Heart left ventricle (tissue), 16 donors: ENCODE data around the gene MEGF8. TPM values are rescaled to one million over a fixed set of nuclear protein-coding genes. Genes with fewer than 3 reads are reported as not detected.

Experiments used
- ATAC-seq, 4 donors: fragments of 200-7000 bp; cut with Tn5 transposase; one replicate each; pipeline ENCODE4 v1.9.1; 2020 to 2022; ENCODE audit warnings: moderate library complexity in 4 of 4, mild to moderate bottlenecking in 3 of 4, moderate number of reproducible peaks in 1 of 4
- DNase-seq, 5 donors: peaks; one replicate each; pipeline ENCODE4 v3.0.0-alpha.2; 2020
- H3K27ac ChIP-seq, 12 donors: fragments of 200-600 bp; sonication (generic) in 4 of 12; one replicate each; pipeline versions ENCODE4 v1.5.0 to v1.8.0; 2016 to 2022; ENCODE audit warnings: mild to moderate bottlenecking in 2 of 12
- H3K27me3 ChIP-seq, 9 donors: fragments of 200-600 bp; sonication (generic) in 2 of 9; one replicate each; pipeline versions ENCODE4 v1.5.1 to v1.8.0; 2016 to 2022; ENCODE audit warnings: mild to moderate bottlenecking in 3 of 9
- H3K36me3 ChIP-seq, 9 donors: fragments of 200-600 bp; sonication (generic) in 2 of 9; one replicate each; pipeline versions ENCODE4 v1.5.0 to v1.8.0; 2018 to 2022; ENCODE audit warnings: mild to moderate bottlenecking in 2 of 9
- H3K4me1 ChIP-seq, 12 donors: fragments of 200-600 bp; sonication (generic) in 4 of 12; one replicate each; pipeline versions ENCODE4 v1.5.0 to v1.8.0; 2016 to 2022; ENCODE audit warnings: mild to moderate bottlenecking in 3 of 12
- H3K4me3 ChIP-seq, 12 donors: fragments of 200-600 bp; sonication (generic) in 4 of 12; one replicate each; pipeline versions ENCODE4 v1.5.0 to v1.8.0; 2017 to 2022; ENCODE audit warnings: mild to moderate bottlenecking in 9 of 12, moderate library complexity in 4 of 12
- H3K9me3 ChIP-seq, 12 donors: fragments of 200-600 bp; sonication (generic) in 4 of 12; one replicate each; pipeline versions ENCODE4 v1.5.0 to v1.8.0; 2016 to 2022; ENCODE audit warnings: mild to moderate bottlenecking in 1 of 12
- POLR2A ChIP-seq, 2 donors: fragments of 450-650 bp; IDR thresholded peaks; one replicate each; pipeline ENCODE4 v1.6.1; 2017; ENCODE audit warnings: antibody characterized with exemption in 2 of 2, mild to moderate bottlenecking in 2 of 2, moderate library complexity in 2 of 2
- WGBS, 4 donors: extraction: QIAGEN DNeasy Blood & Tissue Kit in 2 of 4; methylation state at CpG; one replicate each; pipeline versions ENCODE4 v1.1.5 to v1.1.7; 2013 to 2018; 5-methylcytosine and 5-hydroxymethylcytosine counted together
- intact Hi-C, 10 donors: fragments of 100-400 bp; cut with DNase I; formaldehyde crosslinking; loops; one replicate each; pipeline versions ENCODE4 v1.11.1 to v1.14.2; 2022
- polyA plus RNA-seq, 2 donors: library from polyadenylated mRNA; stranded (reverse); fragments of 200-250 nt; gene quantifications; one replicate each; pipeline ENCODE4 v1.2.3, GENCODE V29; 2013
- total RNA-seq, 9 donors: library from RNA; depleted of rRNA in 2 of 9; stranded (reverse); fragments of >200 nt in 2 of 9; fragmentation: NEBNext Ultra II Directional in 3 of 9; extraction: Animal tissue kit (Norgen Biotek cat#: 25700) in 3 of 9; gene quantifications; one replicate each; pipeline versions ENCODE4 v1.1.0 to v1.2.4, GENCODE V29; 2016 to 2023
- TF ChIP-seq, protein P1 (sequence below), 12 donors: fragments of 200-600 bp; sonication (generic) in 4 of 12; IDR thresholded peaks; one replicate each; pipeline versions ENCODE4 v1.5.0 to v1.8.0; 2018 to 2022; ENCODE audit warnings: antibody characterized with exemption in 12 of 12, mild to moderate bottlenecking in 5 of 12
- donor health status: ischemic (EF 13 %, LVEDD 7.1; RV severe dilation, severe dysfunction).
- donor health status: healthy with polysubstance abuse.
- donor health status: DM: no; HTN: yes; CAD: no.
- donor health status: DM: no; HTN: no; CAD: no.
- donor health status: ischemic (EF 25% LVEDD 6.9; RV normal size, moderate dysfunction).
- donor health status: ischemic (EF 25% LVEDD 5.7; RV mildly dilated, moderate dysfunction).
- donor health status: healthy.
- donor health status: DM: yes; HTN: yes; CAD: no.
- donor health status: ischemic (EF 35%, LVEDD 5.7; RV mildly dilated, moderate dysfunction).
- donor health status: nonischemic (EF 11% LVEDD 7.7; RV severe dilation, severe dysfunction).
- donor health status: DM: yes; HTN: yes; CAD: no.
- donor health status: PGD.
- donor health status: ischemic (EF 29% LVEDD 5.4; RV normal size, mild dysfunction).
- donor health status: nonischemic (EF 23%, LVEDD 6.1; RV moderate dilation, normal function).

The MEGF8 gene
- total and polyA plus RNA-seq, 11 donors: 22.8 to 50.4 (median 32.8) TPM

DNA sequence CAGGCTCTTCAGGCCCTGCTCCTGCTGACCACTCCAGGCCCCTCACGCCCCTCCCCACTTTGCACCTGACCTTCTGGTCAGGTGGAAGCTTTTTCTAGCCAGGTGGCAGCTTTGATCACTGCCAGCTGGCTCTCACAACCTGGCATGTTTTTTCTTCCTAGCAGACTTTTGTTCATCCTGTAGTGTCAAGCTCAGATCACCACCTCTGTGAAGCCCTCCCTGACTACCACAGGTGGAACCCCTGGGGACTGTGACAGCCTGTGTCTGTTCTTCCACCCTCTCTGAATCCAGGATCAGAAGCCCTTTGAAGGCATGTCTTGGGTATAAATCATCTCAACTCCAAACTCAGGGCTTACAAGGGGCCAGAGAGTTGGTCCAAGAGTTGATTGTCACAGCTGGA is 75.0 kb downstream of the MEGF8 start:
- Histone ChIP-seq H3K4me3 (no peak overlapping the region), H3K9me3 (no peaks in the 10 kb centered on the region), H3K36me3 (peaks cover 0 to 18% (median 11%) of the 10 kb centered on the region in 9 donors), H3K27me3 (no peaks in the 10 kb centered on the region), H3K27ac (no peak overlapping the region), H3K4me1 (peaks cover 6 to 38% (median 22%) of the 10 kb centered on the region in 12 donors)
- intact Hi-C loops: loop anchor here in 1 of 10 donors (5.0 kb wide), 1 partner anchor 73 kb away; the partner anchor contains the start of gene MEGF8
- no peak for DNase-seq
- no peak for TF ChIP-seq POLR2A (IDR thresholded peaks at IDR 0.05)
- TF ChIP-seq, protein P1, sequence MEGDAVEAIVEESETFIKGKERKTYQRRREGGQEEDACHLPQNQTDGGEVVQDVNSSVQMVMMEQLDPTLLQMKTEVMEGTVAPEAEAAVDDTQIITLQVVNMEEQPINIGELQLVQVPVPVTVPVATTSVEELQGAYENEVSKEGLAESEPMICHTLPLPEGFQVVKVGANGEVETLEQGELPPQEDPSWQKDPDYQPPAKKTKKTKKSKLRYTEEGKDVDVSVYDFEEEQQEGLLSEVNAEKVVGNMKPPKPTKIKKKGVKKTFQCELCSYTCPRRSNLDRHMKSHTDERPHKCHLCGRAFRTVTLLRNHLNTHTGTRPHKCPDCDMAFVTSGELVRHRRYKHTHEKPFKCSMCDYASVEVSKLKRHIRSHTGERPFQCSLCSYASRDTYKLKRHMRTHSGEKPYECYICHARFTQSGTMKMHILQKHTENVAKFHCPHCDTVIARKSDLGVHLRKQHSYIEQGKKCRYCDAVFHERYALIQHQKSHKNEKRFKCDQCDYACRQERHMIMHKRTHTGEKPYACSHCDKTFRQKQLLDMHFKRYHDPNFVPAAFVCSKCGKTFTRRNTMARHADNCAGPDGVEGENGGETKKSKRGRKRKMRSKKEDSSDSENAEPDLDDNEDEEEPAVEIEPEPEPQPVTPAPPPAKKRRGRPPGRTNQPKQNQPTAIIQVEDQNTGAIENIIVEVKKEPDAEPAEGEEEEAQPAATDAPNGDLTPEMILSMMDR (IDR thresholded peaks at IDR 0.05): no peak
- 94 to 98% (median 96%) methylated on average over 1 of the region's 1 CpG for WGBS, 4 donors
- ATAC-seq: no peak

DNA sequence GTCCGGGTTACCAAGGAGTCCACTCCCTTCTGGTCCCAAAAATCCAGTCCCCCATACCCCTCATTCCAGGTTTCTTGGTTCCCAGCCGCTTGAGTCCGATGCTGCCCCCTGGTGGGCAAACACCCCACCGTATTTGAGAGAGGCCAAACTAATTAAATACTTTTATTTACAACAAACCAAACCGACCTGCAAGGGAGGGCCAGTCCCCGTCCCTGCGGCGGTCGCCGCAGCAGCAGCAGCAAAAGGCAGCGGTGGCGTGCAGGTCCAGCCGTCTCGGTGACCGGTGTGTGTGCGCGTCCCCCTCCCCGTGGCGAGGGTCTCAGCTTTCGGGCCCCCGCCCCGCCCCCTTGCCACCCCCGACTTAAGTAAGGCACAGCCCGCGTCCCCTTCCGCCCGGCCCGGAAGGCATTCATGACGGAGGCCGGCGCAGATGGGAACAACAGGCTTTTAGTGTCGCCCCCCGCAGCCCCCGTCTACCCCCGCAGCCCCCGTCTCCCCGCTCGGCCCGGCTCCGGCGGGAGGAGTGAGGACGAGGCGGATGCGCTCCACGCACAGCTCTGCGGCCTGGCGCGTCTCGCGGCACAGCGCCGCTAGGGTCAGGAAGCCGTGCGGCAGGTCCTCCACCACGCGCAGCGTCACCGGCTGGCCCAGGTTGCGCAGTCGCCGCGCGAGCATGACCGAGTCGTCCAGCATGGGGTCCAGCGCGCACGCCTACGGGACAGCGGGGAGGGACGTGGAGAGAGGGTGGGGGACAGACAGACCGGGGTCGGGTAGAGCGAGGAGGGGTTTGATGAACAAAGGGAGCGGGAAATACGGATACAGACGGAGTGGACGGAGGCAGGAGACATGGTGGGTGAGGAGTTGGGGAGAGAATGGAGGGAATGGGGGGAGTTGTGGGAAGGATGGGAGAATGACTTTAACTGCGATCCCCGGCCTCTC is 76.2 kb downstream of the MEGF8 start:
- ATAC-seq: peak; percentile 11 to 66 (median 60)
- 2 to 5% (median 2%) methylated on average over 46 to 80 of the region's 80 CpGs for WGBS, 4 donors
- intact Hi-C loops: loop anchor here in 1 of 10 donors (5.0 kb wide), 1 partner anchor 74 kb away; the partner anchor contains the start of gene MEGF8

DNA sequence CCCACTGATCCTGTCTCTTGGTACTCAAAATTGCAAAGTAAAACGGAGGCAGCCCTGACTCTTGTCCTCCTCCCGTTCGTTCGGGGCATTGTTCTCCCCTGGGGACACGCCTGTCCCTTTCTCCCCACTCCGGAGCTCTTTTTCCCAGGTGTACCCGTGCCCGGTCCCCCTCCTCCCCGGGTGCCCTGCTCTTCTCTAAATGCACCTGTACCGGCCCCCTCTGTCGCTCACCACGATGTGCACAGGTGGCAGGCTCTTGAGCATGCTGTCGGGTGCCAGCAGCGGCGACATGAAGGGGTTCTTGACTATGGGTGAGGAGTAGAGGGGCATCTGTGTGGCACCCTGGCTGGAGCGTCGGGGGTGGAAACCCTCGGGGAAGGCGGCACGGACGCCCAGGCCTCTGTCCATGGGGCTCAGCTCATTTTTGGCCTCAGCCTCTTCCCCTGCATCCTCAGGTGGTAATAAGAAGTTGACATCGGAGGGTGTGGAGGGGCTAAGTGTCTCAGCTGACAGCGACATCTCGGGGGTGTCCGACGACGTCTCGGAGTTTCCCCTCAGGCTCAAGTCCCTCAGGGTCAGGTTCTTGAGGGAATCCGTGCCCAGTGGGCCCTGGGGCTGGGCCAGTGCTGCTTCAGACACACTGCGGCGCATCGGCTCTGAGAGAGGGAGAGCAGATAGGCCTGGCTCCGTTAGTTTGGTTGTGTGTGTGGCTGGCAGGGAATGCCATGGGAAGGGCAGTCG is 77.1 kb downstream of the MEGF8 start:
- DNase-seq (no peak), ATAC-seq (peak in 1 of 4 donors; percentile 1)
- 70 to 81% (median 73%) methylated on average over 33 to 34 of the region's 34 CpGs for WGBS, 4 donors
- intact Hi-C loops: loop anchor here in 1 of 10 donors (5.0 kb wide), 1 partner anchor 75 kb away; the partner anchor contains the start of gene MEGF8
- TF ChIP-seq, protein P1 (IDR thresholded peaks at IDR 0.05): no peak
- no peak for TF ChIP-seq POLR2A (IDR thresholded peaks at IDR 0.05)
- peaks cover 3 to 29% (median 15%) of the 10 kb centered on the region in 12 donors for H3K4me1 ChIP-seq
- peaks cover 0 to 30% (median 17%) of the 10 kb centered on the region in 9 donors for H3K36me3 ChIP-seq
- peak overlapping the region in 9 of 12 donors; percentile 7 to 81 (median 70) for H3K27ac ChIP-seq
- peak overlapping the region in 10 of 12 donors; percentile 55 to 87 (median 66) for H3K4me3 ChIP-seq
- H3K9me3 ChIP-seq: no peaks in the 10 kb centered on the region
- H3K27me3 ChIP-seq: no peaks in the 10 kb centered on the region

More for the DNA sequence above, 76.2 kb downstream of the MEGF8 start:
- no peaks in the 10 kb centered on the region for H3K27me3 ChIP-seq
- peak overlapping the region; percentile 7 to 81 (median 69) for H3K27ac ChIP-seq
- H3K4me3 ChIP-seq: peak overlapping the region; percentile 16 to 87 (median 64)
- DNase-seq: peak; percentile 75 to 87 (median 81)
- peaks cover 6 to 33% (median 16%) of the 10 kb centered on the region in 12 donors for H3K4me1 ChIP-seq
- no peak for TF ChIP-seq POLR2A (IDR thresholded peaks at IDR 0.05)
- TF ChIP-seq, protein P1 (IDR thresholded peaks at IDR 0.05): peak; percentile 70 to 89 (median 82)
- H3K9me3 ChIP-seq: no peaks in the 10 kb centered on the region
- H3K36me3 ChIP-seq: peaks cover 0 to 22% (median 16%) of the 10 kb centered on the region in 9 donors
